Left cardiac atrium (tissue), 4 donors: ENCODE results near the gene CIRBP. TPM values are rescaled to one million over a fixed set of nuclear protein-coding genes. Genes with fewer than 3 reads are reported as not detected.

Source experiments
- ATAC-seq, 2 donors: fragments of 200-7000 bp; cut with Tn5 transposase; one replicate each; pipeline ENCODE4 v1.9.1; 2020; ENCODE audit warnings: mild to moderate bottlenecking in 2 of 2, moderate library complexity in 2 of 2
- DNase-seq: peaks from one replicate; pipeline ENCODE4 v3.0.0-alpha.2; 2020
- intact Hi-C, 2 donors: fragments of 100-400 bp; cut with DNase I; formaldehyde crosslinking; loops; one replicate each; pipeline versions ENCODE4 v1.14.1 to v1.15.1; 2022 to 2023
- total RNA-seq, 2 donors: library from RNA; stranded (reverse); fragmentation: NEBNext Ultra II Directional; extraction: Animal tissue kit (Norgen Biotek cat#: 25700); gene quantifications; one replicate each; pipeline ENCODE4 v1.2.1, GENCODE V29; 2021
- donor health status: DM: no; HTN: yes; CAD: no.
- donor health status: DM: no; HTN: yes; CAD: no; lungs with severe emphysema.
- donor health status: DM: yes; HTN: yes; CAD: no.
- donor health status: Dilated cardiomyopathy.

Gene CIRBP
- total RNA-seq, 2 donors from 2014 or later = 229 to 379 TPM

DNA sequence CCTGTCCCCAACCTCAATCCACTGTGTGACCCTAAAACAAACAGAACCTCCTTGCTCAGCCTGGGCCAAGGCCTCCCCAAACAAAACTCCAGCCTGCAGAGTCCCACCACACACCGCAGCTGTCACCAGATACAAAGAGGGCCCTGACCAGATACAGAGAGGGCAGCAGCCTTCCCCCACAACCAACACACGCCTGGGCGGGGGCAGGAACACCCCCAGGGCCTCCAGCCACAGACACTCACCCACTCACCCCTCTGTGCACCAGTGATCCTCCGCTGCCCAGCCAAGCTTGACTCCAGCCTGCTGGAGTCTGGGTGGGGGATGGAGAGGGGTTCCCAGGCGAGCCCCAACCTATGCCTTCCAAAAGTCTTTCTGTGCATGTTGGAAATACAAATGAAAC lies 5.9 kb upstream of the CIRBP start:
- ATAC-seq = no peak
- intact Hi-C loops = no loop called here

DNA sequence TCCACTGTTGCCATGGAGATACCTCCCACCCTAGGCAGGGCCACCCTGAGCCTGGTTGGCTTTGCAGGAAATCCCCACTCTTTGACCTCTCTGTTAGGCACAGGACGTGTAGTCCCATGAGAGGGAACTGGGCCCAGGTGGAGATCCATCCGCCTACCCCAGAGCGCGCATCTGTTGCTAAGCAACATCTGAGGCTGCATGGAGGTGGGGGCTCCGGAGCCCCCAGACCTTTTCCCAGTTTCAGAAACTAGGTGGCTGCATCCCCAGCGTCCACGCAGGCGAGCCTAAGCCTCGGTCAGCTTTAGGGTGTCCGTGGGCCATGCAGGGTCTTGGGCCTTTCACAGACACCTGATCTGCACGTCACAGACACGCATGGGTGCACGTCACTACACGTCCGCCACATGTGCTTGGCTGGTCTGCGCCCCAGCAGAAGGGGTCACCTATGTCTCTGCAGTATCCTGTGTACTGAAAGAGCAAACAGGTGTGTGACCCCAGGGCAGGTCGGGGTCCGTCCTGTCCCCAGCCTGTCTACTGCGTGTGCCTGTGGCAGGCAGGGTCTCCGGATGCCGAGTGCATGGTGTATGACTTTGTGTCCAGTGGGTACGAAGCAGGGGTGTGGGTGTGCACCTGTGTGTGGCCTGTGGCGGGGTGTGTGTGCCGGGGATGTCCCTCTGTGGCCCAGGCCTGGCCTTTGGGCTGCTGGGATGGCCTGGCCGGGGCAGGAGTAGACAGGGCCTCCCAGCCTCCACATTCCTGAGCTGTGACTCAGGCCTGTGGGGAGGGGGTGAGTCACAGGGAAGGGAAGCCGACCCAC lies 4.1 kb upstream of the CIRBP start:
- ATAC-seq (peak in 1 of 2 donors; percentile 11), DNase-seq (peak; percentile 84)
- intact Hi-C loops = no loop called here

More for the DNA sequence above, 5.9 kb upstream of the CIRBP start:
- no peak for DNase-seq

DNA sequence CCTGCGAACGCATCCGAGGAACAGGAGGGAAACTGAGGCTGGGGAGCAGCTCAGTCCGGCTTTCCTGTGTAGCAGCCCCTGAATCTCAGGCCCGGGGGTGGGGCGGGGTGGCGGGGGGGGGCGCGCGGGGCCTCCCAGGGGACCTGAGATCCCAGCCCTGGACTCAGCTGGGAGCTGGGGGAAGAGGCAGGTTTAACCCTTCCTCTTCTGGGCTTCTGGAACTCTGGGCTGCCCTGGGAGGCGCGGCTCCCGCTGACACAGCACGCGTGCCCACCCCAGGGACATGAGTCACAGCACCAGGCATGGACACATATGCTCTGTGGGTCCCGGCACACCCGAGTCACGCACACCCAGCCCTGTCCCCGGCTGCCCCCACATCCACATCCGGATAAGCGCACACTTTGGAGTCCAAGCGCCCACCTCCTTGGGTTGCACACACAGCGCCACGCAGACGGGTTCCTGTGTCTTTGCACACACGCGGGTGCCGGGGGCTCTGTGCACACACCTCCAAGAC lies 3.5 kb upstream of the CIRBP start:
- ATAC-seq = peak in 1 of 2 donors; percentile 2
- peak; percentile 84 for DNase-seq
- intact Hi-C loops = loop anchor here in 1 of 2 donors (2.0 kb wide), 1 partner anchor 23 kb away; no protein-coding TSS in a partner anchor

DNA sequence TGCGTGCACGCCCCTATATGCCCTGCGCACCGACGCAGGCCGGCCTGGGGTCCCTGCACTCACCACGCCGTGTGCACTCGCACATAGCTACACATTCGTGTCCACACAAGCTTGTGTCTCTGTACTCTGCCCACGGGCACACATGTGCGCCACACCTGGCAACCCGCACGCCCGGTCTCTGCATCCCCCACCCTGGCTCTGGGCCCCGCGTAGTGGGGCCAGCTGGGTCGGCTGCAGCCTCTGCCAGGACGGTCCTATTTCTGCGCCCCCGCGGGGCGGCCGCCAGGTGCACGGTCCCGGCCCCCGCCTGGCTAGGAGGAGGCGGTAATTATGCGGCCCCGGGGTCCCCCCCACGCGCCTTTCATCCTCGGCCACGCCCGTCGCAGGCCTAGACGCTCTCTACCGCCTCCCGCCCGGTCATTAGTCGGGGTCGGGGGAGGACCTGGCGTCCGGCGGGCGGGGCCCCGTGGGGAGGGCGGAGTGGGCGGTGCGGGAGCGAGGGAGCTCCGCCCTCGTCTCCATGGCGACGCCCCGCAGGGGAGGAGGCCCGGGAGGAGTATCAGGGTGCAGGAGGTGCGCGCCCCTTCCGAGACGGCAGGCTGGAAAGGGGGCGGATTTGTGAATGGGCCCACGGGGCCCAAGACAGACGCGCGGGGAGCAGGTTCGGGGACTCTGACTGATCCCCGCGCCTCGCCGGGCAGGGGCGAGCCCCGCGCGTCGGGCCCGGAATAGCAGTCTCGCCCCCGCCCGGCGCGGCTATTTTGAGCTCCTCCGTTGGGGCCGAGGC lies 2.8 kb upstream of the CIRBP start:
- peak; percentile 92 for DNase-seq
- intact Hi-C loops = loop anchor here in 1 of 2 donors (2.0 kb wide), 1 partner anchor 24 kb away; no protein-coding TSS in a partner anchor
- peak; percentile 56 to 65 for ATAC-seq

DNA sequence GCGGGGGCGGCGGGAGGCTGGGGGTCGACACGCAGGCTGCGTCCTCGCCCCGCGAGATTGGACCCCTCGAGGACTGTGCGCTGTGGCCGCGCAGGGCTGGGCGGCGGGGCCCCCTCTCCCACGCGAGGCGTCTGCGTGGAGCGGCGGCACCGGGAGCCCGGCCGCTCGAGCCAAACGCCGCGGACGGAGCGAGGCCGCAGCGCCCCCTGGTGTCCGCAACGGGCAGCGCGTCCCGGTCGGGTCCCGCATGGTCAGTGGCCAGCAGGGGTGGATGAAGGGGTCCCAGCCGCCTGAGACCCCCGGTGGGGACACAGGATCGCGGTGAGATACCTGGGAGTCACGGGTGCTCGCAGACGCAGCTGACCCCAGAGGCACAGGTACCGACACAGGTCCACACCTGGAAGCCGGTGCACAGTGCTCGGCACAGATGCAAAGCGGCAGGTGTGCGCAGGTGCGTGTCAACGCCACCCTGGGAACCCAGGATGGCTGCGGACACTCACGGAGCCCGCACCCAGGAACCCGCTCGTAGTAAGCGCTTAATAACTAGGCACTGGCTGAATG lies 2.1 kb upstream of the CIRBP start:
- ATAC-seq (peak; percentile 20 to 31), DNase-seq (peak; percentile 77)
- intact Hi-C loops = loop anchor here (1.0 to 2.0 kb wide), 2 partner anchors 23 to 24 kb away; no protein-coding TSS in a partner anchor

DNA sequence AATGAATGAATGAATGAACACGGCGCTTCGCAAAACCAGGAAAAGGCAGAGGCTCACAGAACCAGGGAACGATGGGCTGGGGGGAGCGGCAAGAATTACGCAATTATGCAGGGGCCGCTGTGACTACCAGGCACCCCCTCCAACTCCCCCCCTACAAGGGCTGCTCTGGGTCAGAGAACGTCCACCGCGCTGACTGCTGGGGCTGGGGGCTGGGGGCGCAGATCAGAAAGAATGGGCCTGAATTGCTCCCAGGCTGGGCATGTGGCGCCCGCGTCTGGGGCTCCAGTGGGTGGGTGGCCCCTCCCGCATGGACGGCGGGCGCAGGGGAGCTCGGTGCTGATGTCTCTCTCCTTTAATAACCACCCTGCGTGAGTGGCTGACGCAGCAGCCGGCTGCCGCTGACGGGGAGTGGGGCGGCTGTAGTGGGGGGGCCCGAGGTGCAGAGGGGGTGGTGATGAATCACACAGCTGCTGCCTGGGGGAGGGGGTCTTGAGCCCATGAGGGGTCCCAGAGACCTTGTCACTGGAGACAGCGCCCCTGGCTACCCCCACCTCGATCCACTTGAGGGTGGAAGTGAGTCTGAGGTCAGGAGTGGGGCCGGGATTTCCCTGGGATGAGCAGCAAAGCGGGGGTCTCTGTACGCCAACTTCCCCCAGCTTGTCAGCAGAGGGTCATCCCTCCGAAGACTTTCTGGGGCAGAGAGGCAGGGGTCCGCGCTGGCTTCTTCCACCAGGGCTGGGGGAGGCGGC lies 1.5 kb upstream of the CIRBP start:
- ATAC-seq = no peak
- intact Hi-C loops = loop anchor here (1.0 to 2.0 kb wide), 2 partner anchors 23 to 25 kb away; no protein-coding TSS in a partner anchor
- no peak for DNase-seq

DNA sequence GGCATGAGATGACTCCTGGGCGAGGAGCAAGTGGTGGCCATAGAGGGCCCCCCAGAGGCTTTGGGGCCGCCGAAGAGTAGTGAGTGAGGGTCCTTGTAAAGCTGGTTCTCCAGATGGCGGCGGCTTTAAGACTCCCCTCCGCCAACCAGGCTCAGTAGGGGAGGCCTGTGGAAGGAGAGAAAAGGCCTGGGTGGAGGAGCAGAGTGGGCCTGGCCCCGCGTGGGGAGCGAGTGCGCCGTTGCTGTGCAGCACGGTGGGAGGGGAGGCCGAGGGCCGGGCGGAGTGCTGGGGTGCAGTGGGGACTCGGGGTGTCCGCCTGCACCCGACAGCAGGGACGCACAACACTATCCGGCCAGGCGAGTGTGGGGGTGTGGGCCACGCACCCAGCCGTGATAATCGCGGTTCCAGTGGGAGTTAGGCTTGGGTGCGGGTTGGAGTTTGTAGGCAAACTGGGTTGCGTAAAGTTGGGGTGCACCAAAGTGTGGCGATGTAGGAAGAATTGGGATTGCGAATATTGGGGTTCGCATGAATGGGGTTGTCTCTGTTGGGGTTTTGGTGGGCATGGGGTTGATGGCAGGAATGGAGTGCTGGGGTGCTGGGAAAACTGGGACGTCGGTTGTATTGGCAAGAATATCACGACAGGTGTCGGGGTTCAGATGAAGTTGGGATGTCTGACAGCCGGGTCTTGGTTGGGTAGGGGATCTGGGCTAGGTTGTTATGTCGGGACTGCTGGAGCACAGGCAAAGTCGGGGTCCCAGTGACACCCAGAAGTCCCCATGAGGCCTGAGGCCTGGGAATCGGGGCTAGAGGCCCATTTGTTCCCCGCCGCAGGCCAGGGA lies 687 bp upstream of the CIRBP start:
- DNase-seq (no peak), ATAC-seq (no peak)
- intact Hi-C loops = no loop called here

DNA sequence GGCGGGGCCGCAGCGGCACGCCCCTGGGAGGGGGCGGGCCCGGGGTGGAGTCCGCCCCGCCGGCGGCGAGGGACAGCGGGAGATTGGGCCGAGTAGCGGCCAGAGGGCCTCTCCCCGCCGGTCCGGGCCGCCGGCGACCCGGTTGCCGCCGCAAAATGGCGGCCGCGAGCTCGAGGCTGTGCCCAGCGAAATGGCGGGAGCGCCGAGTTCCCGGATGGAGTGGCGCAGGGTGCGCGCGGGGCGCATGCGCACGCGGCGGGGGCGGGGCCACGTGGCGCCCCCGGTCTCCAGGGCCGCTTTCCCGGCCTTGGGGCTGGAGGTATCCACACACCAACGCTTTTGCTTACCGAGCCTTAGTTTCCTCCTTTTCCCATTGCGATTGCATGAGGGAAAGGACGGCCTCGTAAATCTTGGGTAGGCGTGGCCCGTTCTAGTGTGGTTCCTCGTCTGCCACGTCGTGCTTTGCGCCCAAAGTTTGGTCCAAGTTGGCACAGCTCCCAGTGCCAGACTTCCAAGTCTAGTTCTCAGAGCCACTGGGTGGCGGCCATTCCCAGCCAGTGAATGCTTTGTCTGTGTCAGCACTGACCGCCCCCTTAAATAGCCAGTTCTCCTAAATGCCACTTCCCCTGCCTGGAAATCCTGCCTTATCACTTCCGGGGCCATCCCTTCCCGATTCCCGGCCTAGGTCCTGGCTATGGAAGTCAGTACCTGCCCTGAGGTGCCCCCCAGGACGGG lies 513 bp downstream of the CIRBP start:
- ATAC-seq (peak; percentile 16 to 55), DNase-seq (peak; percentile 90)
- intact Hi-C loops = loop anchor here in 1 of 2 donors (10.0 kb wide), 1 partner anchor 135 kb away; the partner anchor contains the start of genes DAZAP1 and GAMT

DNA sequence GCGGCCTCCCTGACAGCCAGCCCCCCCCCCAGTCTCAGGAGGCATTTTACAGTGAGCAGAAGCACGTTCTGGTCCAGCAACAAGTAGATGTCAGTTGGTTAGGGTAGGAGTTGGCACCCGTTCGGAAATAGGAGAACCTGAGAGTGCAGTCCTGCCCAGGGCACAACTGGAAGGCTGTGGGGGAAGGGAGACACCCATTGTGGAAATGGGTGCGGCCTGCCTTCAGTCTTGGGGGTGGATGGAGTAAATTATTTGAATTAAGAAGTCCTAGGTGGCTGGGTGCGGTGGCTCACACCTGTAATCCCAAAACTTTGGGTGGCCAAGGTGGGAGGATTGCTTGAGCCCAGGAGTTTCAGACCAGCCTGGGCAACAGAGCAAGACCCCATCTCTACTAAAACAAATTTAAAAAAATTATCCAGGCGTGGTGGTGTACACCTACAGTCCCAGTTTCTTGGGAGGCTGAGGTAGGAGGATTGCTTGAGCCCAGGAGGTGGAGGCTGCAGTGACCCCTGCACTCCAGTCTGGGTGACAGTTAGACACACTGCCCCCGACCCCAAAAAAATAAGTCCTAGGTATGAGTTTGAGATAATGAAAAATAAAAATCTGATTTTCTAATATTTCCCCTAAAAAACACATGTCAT lies 1.2 kb downstream of the CIRBP start:
- ATAC-seq = no peak
- intact Hi-C loops = loop anchor here in 1 of 2 donors (10.0 kb wide), 1 partner anchor 134 kb away; the partner anchor contains the start of genes DAZAP1 and GAMT
- no peak for DNase-seq

DNA sequence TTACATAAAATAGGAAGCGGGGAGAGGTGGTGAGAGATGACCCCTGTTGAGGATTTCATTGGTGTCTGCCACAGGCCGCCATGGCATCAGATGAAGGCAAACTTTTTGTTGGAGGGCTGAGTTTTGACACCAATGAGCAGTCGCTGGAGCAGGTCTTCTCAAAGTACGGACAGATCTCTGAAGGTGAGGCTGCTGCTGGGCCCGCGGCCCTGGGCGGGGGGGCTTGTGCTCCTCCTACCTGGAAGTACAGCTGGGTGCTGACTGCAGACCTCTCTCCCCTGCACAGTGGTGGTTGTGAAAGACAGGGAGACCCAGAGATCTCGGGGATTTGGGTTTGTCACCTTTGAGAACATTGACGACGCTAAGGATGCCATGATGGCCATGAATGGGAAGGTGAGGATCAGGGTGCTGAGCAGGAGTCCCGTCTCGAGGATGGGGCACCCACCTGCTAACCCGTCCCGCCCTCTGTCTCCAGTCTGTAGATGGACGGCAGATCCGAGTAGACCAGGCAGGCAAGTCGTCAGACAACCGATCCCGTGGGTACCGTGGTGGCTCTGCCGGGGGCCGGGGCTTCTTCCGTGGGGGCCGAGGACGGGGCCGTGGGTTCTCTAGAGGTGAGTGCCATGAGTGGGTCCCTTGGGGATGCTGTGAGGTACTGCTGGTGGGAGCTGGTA lies 1.9 kb downstream of the CIRBP start:
- ATAC-seq (no peak), DNase-seq (no peak)
- intact Hi-C loops = loop anchor here in 1 of 2 donors (10.0 kb wide), 1 partner anchor 134 kb away; the partner anchor contains the start of genes DAZAP1 and GAMT

DNA sequence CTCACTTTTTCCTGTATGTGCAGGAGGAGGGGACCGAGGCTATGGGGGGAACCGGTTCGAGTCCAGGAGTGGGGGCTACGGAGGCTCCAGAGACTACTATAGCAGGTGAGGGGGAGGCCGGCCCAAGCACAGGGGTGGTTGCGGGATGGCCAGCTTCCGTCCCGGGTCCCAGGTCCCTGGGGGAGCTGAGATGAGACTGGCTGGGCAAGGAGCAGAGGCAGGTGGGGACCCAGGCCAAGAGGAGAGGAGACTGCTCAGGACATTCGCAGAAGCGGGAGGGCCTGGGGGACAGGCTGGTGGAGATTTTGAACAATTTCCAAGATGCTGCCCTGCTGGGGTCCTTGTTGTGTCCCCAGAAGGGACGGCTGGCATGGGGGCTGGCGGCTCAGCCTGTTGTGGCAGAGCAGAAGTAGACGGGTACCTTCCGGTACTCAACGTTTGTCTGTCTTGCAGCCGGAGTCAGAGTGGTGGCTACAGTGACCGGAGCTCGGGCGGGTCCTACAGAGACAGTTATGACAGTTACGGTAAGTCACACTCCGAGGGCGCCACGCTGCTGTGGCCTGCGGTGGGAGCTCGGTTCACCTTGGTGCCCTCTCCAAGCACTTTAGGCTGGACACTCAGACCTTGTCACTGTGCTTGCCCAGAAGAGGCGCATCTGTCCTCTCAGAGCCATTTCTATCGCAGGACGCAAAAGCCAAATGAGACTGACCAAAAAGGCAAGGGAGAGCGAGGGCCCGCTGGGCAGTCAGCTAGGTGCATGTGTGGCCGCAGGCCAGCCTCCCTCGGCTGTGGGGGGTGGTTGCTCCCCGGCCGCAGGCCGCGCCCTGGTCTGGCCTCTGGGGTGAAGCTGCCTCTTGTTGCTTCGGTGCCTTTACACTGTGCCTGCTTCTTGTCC lies 2.6 kb downstream of the CIRBP start:
- ATAC-seq (no peak), DNase-seq (no peak)
- intact Hi-C loops = loop anchor here in 1 of 2 donors (10.0 kb wide), 1 partner anchor 133 kb away; the partner anchor contains the start of genes DAZAP1 and GAMT

DNA sequence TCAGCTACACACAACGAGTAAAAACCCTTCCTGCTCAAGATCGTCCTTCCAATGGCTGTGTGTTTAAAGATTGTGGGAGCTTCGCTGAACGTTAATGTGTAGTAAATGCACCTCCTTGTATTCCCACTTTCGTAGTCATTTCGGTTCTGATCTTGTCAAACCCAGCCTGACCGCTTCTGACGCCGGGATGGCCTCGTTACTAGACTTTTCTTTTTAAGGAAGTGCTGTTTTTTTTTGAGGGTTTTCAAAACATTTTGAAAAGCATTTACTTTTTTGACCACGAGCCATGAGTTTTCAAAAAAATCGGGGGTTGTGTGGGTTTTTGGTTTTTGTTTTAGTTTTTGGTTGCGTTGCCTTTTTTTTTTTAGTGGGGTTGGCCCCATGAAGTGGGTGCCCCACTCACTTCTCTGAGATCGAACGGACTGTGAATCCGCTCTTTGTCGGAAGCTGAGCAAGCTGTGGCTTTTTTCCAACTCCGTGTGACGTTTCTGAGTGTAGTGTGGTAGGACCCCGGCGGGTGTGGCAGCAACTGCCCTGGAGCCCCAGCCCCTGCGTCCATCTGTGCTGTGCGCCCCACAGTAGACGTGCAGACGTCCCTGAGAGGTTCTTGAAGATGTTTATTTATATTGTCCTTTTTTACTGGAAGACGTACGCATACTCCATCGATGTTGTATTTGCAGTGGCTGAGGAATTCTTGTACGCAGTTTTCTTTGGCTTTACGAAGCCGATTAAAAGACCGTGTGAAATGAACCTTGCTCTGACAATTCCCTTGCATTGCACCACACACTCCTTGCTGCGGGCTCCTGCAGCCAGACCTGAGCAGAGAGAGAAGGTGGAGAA lies 3.5 kb downstream of the CIRBP start:
- ATAC-seq = no peak
- intact Hi-C loops = loop anchor here in 1 of 2 donors (10.0 kb wide), 1 partner anchor 132 kb away; the partner anchor contains the start of genes DAZAP1 and GAMT
- DNase-seq = no peak

DNA sequence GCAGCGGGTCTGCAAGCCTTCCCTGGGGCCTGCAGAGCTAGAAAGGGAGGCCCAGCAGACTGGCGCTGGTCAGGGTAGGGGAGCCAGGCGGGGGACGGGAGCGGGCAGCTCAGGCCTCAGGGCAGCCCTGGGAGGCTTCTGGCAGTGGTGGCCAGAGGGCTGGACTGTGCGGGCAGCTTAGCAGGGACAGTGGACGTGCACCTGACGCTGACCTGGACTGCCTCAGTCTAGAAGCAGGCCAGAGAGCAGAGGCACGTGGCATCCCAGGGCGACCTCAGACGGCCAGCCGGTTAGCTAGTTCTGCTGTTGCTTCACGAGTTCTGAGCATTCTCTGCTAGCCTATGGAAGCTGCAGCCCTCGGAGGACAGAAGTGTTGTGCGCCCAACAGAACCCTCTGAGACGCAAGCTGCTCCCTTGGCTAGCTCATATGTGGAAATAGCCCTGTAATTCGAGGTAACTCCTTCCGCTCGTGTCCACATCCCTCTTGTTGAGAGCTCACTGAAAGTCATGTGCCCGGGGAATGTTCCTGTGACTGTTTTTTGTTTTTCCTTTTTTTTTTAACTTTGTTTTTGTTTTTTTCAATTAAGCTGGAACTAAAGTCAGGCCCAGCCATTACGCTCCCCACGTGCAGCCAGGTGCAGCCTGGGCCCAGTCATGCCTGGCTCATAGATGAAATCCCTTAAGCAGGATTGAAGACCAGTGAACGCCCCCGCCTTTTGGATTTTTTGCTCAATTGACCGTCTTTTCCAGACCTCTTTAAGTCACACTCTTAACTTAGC lies 4.3 kb downstream of the CIRBP start:
- DNase-seq (no peak), ATAC-seq (no peak)
- intact Hi-C loops = loop anchor here in 1 of 2 donors (10.0 kb wide), 1 partner anchor 131 kb away; the partner anchor contains the start of genes DAZAP1 and GAMT
